Measurements from ENCODE around the gene RHO.

DNA sequence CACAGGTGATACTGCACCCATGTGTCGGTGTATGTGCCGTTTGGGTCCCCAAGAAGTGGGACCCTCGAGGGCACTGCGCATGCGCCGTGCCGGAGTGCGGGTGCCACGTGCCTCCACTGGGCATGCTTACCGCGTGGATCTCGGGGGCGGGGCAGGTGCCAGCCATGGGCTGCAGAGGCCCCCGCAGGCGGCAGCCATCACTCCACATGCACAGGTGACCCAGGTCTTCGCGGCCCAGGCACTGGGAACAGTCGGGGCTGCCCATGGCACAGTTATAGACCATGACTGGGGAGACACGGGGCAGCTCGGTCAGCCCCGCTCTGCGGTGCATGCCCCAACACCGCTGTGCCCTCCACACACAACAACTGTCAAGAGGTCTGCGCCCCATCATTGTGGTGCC, 45.8 kb downstream of the RHO start:
- TF ChIP-seq CTCF (IDR thresholded peaks at IDR 0.05; ENCODE audit: low read depth, low read length) (no peak), EZH2phosphoT487 (IDR thresholded peaks at IDR 0.05; ENCODE audit: low read depth) (no peak)

All from OCI-LY3 (cell line).